ENCODE data around the gene PKHD1.

DNA sequence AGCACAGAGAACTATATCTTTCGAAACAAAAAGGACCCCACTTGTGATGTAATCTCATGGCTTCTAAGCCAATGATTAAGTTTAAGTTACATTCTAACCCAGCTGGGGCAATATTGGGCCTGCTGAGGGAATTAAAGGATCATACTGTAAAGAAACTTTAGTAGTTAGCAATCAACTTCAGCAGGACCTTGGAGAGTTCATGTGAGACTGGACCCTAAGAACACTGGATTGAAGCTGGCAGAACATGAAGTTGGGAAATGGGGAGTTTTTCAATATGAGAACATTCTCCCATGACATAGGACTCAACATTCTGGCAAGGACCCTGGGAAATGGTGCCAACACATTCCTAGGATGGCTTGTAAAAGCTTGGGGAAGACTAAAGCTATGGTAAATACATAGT lies 516.2 kb downstream of the PKHD1 start:
- no peak for TF ChIP-seq POLR2A (IDR thresholded peaks at IDR 0.05)
- TF ChIP-seq, protein P1, sequence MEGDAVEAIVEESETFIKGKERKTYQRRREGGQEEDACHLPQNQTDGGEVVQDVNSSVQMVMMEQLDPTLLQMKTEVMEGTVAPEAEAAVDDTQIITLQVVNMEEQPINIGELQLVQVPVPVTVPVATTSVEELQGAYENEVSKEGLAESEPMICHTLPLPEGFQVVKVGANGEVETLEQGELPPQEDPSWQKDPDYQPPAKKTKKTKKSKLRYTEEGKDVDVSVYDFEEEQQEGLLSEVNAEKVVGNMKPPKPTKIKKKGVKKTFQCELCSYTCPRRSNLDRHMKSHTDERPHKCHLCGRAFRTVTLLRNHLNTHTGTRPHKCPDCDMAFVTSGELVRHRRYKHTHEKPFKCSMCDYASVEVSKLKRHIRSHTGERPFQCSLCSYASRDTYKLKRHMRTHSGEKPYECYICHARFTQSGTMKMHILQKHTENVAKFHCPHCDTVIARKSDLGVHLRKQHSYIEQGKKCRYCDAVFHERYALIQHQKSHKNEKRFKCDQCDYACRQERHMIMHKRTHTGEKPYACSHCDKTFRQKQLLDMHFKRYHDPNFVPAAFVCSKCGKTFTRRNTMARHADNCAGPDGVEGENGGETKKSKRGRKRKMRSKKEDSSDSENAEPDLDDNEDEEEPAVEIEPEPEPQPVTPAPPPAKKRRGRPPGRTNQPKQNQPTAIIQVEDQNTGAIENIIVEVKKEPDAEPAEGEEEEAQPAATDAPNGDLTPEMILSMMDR (IDR thresholded peaks at IDR 0.05) = no peak
